Astrocyte of the hippocampus (primary cell): ENCODE measurements around the gene IRF9.

Experiments
- DNase-seq: peaks from one replicate; pipeline ENCODE4 v3.0.0; 2011; ENCODE audit warnings: low read depth, low spot score

Gene IRF9

DNA sequence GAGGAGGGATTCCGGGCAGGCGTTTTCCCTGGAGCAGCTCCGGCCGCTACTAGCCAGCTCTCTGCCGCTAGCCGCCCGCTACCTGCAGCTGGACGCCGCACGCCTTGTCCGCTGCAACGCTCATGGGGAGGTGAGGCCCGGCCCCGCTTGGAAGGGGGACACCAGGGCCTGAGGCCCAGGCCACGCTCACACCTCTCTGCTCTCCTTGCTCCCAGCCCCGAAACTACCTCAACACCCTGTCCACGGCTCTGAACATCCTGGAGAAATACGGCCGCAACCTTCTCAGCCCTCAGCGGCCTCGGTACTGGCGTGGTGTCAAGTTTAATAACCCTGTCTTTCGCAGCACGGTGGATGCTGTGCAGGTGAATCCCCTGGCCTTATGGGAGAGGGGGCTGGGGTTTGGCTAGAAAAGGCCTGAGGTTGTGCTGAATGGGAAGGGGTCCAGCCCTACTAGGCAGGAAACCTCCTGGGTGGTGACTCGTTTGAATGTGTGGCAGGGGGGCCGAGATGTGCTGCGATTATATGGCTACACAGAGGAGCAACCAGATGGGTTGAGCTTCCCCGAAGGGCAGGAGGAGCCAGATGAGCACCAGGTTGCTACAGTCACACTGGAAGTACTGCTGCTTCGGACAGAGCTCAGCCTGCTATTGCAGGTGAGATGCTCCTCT, 13.2 kb upstream of the IRF9 start:
- DNase-seq: peak; percentile 36

DNA sequence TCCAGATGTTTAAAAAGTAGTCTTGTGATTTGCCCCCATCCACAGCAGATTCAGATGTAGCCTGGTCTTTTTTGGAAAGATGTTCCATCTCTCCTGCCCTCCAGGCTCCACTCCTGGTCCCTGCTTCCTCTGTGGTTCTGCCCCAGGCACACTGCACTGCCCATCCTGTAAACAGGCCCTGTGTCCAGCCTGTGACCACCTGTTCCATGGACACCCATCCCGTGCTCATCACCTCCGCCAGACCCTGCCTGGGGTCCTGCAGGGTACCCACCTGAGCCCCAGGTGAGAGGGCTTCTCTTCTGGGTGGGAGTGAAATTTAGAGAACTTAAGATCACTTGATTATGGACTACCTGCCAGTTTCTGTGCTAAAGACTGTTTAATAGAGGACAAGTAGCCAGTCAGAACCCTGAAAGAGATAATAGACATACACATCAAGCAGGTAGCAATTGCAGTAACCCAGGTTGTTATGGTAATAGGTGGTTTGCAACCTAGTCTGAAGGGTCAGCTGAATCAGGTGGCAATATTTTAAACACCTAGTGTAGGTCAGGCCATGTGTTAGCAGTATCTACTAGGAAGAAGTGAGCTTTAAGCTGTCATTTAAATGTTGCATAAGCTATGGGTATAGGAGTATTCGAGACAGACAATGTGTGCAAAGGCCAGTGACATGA, 11.6 kb upstream of the IRF9 start:
- DNase-seq: no peak

DNA sequence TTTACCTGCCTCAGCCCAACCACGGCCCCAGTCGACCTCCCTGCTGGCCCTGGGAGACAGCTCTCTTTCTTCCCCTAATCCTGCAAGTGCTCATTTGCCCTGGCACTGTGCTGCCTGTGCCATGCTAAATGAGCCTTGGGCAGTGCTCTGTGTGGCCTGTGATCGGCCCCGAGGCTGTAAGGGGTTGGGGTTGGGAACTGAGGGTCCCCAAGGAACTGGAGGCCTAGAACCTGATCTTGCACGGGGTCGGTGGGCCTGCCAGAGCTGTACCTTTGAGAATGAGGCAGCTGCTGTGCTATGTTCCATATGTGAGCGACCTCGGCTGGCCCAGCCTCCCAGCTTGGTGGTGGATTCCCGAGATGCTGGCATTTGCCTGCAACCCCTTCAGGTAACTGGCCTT, 11.0 kb upstream of the IRF9 start:
- no peak for DNase-seq

DNA sequence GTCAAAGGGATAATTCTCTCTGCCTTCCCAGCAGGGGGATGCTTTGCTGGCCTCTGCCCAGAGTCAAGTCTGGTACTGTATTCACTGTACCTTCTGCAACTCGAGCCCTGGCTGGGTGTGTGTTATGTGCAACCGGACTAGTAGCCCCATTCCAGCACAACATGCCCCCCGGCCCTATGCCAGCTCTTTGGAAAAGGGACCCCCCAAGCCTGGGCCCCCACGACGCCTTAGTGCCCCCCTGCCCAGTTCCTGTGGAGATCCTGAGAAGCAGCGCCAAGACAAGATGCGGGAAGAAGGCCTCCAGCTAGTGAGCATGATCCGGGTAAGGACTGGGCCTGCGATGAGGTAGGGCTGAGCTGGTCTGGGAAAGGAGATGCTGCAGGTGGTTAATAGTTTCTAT, 10.5 kb upstream of the IRF9 start:
- no peak for DNase-seq

DNA sequence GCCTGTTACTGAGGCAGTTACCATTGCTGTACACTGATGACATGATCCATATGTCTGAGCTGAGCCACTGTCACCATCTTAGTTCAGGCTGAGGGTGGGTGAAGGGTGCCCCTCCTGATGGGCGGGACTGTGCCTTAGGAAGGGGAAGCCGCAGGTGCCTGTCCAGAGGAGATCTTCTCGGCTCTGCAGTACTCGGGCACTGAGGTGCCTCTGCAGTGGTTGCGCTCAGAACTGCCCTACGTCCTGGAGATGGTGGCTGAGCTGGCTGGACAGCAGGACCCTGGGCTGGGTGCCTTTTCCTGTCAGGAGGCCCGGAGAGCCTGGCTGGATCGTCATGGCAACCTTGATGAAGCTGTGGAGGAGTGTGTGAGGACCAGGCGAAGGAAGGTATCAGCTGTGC, 10.1 kb upstream of the IRF9 start:
- DNase-seq: no peak

DNA sequence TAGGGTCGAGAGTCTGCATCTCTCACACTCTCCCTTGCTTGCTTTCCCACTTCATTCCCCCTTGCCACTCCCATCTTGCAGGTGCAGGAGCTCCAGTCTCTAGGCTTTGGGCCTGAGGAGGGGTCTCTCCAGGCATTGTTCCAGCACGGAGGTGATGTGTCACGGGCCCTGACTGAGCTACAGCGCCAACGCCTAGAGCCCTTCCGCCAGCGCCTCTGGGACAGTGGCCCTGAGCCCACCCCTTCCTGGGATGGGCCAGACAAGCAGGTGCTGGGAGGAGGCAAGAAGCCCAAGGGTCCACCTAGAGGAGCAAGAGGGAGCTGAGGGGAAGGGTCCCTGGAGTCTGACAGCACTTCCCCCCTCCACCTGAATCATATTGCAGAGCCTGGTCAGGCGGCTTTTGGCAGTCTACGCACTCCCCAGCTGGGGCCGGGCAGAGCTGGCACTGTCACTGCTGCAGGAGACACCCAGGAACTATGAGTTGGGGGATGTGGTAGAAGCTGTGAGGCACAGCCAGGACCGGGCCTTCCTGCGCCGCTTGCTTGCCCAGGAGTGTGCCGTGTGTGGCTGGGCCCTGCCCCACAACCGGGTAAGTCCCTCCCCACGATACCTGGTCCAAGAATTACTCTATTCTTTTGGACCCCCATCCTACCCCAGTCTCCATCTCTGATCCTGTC, 9.5 kb upstream of the IRF9 start:
- no peak for DNase-seq

DNA sequence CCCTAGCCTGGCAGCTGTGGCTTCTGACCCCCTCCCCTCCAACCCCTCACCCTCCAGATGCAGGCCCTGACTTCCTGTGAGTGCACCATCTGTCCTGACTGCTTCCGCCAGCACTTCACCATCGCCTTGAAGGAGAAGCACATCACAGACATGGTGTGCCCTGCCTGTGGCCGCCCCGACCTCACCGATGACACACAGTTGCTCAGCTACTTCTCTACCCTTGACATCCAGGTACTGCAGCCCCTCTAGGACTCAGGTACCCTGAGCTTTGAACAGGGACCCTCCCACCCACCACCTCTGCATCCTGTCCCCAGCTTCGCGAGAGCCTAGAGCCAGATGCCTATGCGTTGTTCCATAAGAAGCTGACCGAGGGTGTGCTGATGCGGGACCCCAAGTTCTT, 6.0 kb upstream of the IRF9 start:
- DNase-seq: no peak

DNA sequence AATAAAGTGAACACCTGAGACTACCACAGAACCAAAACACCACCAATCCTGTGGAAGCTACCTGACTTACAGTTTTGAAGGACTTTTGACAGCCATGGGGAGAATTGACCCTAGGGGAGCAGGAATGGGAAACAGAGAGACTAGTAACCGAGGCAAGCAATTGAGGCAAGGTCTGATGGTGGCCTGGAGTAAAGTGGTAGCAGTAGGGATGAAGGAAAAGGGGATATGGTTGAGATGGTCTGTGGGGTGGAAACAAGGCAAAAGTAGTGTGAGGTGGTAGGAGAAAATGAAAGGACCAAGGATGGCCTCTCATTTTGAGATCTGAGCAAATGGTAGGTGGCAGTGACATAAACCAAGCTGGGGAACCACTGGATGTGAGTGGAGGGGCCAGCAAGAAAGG, 4.2 kb upstream of the IRF9 start:
- DNase-seq: no peak

DNA sequence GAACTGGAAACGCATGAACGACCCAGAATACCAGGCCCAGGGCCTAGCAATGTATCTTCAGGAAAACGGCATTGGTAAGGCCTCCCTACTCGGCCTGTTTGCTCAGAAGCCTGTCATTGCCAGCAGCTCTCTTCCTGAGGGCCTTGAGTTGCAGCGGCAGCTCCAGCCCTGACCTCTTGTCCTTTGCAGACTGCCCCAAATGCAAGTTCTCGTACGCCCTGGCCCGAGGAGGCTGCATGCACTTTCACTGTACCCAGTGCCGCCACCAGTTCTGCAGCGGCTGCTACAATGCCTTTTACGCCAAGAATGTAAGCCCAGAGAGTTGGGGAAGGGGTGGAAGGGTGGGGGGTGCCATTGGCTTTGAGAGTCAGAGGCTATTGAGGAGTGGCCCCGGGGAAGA, 3.7 kb upstream of the IRF9 start:
- DNase-seq: no peak

DNA sequence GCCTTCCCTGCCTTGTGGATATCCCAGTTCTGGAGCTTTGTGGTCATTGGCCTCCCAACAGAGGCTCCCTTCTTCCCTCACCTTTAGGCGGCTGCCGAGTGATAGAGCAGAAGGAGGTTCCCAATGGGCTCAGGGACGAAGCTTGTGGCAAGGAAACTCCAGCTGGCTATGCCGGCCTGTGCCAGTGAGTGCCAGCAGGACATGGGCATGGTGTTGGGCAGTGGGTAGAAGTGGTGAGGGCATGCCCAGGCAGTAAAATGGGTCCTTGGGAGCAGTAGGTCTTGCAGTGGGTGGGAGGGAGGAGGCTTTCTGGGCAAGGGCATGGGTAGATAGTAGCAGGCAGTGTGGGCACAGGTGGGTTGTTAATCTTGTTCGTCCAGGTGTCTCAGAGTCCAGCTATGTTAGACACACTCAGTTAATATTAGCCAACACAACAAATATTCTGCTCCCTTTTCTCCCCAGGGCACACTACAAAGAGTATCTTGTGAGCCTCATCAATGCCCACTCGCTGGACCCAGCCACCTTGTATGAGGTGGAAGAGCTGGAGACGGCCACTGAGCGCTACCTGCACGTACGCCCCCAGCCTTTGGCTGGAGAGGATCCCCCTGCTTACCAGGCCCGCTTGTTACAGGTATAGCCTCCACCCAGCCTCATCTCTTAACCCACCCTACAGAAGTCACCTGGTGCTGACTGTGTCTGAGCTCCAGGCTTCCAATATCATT, 1.1 kb upstream of the IRF9 start:
- DNase-seq: no peak

DNA sequence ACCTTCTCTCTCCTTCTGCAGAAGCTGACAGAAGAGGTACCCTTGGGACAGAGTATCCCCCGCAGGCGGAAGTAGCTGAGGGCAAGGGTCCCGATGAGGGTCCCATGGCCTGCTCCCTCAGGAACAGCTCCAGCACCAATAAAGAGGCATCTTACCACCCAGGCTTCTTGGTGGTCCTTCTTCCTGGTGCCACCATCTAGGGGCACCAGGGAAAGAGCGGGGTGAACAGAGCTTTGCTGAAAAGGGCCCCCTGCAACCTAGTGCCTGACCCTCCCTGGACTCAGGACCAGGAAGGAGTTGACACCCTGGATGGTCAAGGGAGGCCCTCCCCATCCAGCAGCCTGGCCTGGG, 591 bp upstream of the IRF9 start:
- no peak for DNase-seq

DNA sequence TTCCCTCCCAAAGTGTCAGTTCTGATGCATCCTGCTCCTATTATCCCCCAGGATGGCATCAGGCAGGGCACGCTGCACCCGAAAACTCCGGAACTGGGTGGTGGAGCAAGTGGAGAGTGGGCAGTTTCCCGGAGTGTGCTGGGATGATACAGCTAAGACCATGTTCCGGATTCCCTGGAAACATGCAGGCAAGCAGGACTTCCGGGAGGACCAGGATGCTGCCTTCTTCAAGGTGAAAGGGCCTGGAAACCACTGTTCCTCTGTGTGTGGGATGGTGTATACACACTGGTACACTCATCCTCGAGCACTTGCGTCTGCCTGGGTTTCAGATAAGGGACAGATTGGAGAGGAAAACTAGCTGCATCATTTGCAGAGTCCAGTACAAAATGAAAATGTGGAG, 1.0 kb downstream of the IRF9 start:
- DNase-seq: no peak

DNA sequence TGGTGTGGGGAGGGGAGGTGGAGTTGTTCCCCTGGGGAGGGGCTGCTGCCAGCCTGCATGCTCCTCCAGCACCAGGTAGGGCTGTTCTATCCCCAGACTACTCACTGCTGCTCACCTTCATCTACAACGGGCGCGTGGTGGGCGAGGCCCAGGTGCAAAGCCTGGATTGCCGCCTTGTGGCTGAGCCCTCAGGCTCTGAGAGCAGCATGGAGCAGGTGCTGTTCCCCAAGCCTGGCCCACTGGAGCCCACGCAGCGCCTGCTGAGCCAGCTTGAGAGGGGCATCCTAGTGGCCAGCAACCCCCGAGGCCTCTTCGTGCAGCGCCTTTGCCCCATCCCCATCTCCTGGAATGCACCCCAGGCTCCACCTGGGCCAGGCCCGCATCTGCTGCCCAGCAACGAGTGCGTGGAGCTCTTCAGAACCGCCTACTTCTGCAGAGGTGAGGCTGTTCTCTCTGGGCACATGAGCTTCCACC, 3.5 kb downstream of the IRF9 start:
- no peak for DNase-seq

DNA sequence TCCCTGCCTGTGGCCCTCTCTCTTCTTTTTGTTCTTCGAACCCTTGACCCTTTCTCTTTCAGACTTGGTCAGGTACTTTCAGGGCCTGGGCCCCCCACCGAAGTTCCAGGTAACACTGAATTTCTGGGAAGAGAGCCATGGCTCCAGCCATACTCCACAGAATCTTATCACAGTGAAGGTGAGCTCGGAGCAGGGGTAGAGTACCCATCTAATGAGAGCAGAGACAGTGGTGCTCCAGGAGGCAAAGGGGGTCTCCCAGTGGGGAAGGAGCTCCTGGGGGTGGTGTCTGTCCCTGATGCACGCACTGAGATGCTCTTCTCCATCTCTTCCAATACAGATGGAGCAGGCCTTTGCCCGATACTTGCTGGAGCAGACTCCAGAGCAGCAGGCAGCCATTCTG, 4.7 kb downstream of the IRF9 start:
- no peak for DNase-seq

DNA sequence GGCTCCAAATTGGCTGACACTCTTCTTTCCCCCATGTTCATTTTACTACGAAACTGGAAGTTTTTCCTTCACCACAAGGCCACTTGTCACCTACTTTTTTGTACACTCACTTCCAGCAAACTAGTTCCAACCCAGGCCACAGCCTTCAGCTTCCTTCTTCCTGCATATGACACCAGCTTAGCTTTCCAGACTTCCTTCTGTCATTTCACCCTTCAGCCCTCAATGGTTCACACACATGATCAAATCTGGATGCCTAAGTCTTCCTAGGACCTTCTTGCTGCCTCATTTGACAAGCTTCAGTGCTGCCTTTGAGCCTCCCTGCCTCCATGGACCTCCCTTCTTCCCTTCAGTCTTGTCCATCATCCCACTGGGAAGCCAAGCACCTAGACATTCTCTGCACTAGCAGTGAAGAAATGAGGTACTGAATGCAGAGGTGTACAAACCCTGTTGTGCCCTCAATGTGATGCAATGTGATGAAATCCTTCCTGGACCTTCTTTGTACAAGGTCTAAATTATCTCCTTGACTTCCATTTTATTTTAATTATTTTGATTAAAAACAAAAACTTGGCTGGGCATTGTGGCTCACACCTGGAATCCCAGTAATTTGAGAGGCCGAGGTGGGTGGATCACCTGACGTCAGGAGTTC, 6.5 kb downstream of the IRF9 start:
- no peak for DNase-seq

DNA sequence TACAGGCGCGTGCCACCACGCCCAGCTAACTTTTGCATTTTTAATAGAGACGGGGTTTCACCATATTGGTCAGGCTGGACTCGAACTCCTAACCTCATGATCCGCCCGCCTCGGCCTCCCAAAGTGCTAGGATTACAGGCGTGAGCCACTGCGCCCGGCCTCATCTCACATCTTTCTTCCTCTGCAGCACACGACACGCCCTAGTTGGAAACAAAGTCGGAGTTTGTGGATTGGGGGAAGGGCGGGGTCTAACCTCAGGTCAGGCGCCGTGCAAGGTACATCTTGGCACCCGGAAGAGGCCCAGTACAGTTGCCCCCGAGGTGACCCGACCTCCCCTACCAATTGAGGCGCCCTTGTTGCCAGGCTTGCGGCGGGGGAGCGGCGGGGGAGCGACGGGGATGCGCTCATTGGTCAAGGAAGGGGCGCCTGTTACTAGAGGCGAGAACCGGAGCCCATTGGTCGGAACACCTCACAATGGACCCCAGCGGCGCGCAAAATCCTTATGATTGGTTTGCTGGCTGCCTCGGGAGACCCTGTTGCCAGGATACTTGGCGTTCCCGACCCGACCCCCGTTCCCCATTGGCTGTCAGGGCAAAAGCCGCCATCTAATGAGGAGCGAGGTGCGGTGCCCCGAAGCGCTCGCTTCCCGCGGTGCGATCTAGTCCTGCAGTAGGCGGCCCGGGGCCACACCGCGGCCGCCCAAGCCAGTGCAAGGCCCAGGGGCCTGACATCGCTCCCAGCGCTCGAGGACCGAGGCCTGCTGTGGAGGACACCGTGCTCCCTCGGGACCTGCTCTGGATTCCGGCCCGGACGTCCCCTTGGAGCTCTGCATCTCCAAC, 10.6 kb downstream of the IRF9 start, which contains the start of gene REC8:
REC8 (plus strand) TSS at position 659 of the 839 bp plus-strand sequence. CDS start 473 bp downstream, outside the sequence.
- peak; percentile 99 for DNase-seq

DNA sequence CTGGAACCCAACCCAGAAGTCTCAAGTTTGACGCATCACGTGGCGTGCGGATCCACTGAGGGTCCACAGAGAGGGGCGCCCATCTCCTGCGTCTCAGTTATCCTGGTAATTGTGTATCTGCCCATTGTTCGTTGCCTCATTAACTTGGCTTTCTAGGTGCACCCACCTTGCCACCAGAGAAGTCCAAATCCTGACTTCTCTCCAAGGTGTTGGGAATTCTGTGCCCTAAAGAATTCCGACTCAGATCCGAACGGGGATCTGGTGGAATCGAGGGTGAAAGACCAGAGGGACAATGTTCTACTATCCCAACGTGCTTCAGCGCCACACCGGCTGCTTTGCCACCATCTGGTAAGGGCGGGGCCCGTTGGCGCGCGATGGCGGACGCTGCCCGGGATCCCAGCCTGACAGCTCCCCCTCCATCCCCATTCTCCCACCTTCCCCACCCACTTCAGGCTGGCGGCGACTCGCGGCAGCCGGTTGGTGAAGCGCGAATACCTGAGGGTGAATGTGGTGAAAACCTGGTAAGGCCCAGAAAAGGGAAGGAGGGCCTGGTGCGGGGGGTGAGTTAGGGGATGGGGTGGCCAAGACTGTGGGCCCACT, 11.3 kb downstream of the IRF9 start:
- peak; percentile 58 for DNase-seq

DNA sequence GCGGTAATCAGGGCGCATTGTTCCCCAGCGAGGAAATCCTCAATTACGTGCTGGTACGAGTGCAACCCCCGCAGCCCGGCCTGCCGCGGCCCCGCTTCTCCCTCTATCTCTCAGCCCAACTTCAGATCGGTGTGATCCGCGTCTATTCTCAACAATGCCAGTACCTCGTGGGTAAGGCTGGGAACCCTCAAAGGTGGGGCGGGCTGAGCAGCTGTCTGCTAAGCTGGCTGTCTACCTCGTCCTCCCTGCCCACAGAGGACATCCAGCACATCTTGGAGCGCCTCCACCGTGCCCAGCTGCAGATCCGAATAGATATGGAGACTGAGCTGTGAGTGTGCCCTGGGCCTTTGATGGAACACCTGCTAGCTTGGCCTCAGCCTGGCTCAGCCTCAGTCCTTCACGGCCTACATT, 11.8 kb downstream of the IRF9 start:
- no peak for DNase-seq

DNA sequence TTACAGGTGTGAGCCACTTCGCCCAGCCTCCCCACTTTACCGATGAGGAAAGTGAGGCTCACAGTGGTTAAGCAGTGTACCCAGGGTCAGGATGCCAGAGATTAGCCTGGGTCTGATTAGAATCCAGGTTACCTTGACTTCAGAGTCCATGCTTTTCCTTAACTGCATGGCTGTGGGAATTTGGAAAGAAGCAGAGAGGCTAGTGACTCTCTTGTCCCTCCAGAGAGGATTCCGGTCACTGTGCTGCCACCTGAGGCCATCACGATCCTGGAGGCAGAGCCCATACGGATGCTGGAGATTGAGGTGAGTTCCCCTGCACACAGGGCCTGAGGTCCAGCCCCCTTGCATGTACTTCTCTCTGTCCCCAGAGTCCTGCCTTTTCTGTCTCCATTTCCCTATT, 15.5 kb downstream of the IRF9 start:
- no peak for DNase-seq

DNA sequence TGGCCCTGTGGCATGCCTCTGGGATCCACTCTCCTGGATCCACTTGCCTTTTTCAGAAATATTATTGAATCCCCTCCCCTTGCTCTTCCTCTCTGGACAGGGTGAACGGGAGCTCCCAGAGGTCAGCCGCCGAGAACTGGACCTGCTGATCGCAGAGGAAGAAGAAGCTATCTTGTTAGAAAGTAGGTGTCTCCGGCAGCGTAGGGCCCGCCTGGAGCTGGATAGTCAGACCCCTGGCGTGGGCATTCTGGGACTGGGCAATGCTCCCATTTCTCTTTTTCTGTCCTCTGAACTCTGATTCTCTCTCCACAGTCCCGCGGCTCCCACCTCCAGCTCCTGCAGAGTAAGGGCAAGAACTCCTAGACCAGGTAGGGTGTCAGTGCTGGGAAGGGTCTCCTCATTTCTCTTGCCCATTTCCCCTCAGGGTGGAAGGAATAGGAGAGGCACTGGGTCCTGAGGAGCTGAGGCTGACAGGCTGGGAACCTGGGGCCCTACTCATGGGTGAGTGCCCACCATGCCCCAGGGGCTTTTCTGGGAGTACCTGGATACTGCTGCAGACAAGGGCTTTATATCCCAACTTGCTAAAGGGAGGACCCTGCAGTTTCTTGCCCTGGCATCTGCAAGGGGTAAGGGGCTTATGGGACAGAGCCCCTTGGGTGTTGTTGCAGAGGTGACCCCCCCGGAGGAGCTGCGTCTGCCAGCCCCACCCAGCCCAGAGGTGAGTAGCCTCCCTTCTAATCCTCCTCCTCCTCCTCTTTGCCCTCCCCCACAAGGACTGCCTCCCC, 16.2 kb downstream of the IRF9 start:
- DNase-seq: no peak
